PC-3 (cell line): Measurements from ENCODE around the gene CLEC14A. TPM values are rescaled to one million over a fixed set of nuclear protein-coding genes. Genes with fewer than 3 reads are reported as not detected.

Source experiments
- ATAC-seq: fragments of 200-7000 bp; cut with Tn5 transposase; 2 replicates; pipeline ENCODE4 v1.9.1; 2020; ENCODE audit warnings: mild to moderate bottlenecking, moderate library complexity
- Bru-seq: library from RNA; stranded (reverse); fragments of 400-500 nt; gene quantifications from one replicate; lab custom pipeline; 2021; lab: Mats Ljungman, UMichigan
- BruChase-seq, 2 experiments: library from RNA; stranded (reverse); fragments of 400-500 nt; gene quantifications; one replicate each; lab custom pipeline; 2021; lab: Mats Ljungman, UMichigan
- BruUV-seq: library from RNA; stranded (reverse); fragments of 400-500 nt; replicated peaks from 2 replicates; lab custom pipeline; 2021; lab: Mats Ljungman, UMichigan
- CTCF ChIA-PET: fragments of 300-600 bp; sonication (Branson Sonifier 250); formaldehyde crosslinking; loops from one replicate; lab custom pipeline; 2022; ENCODE audit warnings: antibody characterized with exemption; lab: Charles Lee
- POLR2A ChIA-PET: fragments of 300-600 bp; sonication (Branson Sonifier 250); formaldehyde crosslinking; loops from one replicate; lab custom pipeline; 2022; ENCODE audit warnings: antibody characterized with exemption; ENCODE audit not compliant: unreplicated experiment; lab: Charles Lee
- DNase-seq: peaks from one replicate; pipeline ENCODE4 v3.0.0-alpha.2; 2015
- H2AFZ ChIP-seq: fragments of 300-600 bp; sonication (generic); 2 replicates; pipeline ENCODE4 v1.6.0; 2016; ENCODE audit warnings: antibody characterized with exemption, low read length
- H3F3A ChIP-seq: fragments of 300-600 bp; sonication (generic); one replicate; pipeline ENCODE4 v1.6.0; 2017; ENCODE audit warnings: antibody characterized with exemption, low read length, control low read depth, mild to moderate bottlenecking; ENCODE audit not compliant: unreplicated experiment
- H3K27ac ChIP-seq: fragments of 300-600 bp; sonication (generic); 2 replicates; pipeline ENCODE4 v1.5.1; 2016; ENCODE audit warnings: mild to moderate bottlenecking, low read length
- H3K27me3 ChIP-seq: fragments of 300-600 bp; sonication (generic); 2 replicates; pipeline ENCODE4 v1.6.1; 2016; ENCODE audit warnings: low read length, mixed read lengths
- H3K36me3 ChIP-seq: fragments of 300-600 bp; sonication (generic); 2 replicates; pipeline ENCODE4 v1.6.1; 2016; ENCODE audit warnings: low read depth, mixed run types, low read length, mixed read lengths
- H3K4me1 ChIP-seq: fragments of 300-600 bp; sonication (generic); 2 replicates; pipeline ENCODE4 v1.5.1; 2016; ENCODE audit warnings: low read length; ENCODE audit not compliant: insufficient read depth
- H3K4me2 ChIP-seq: fragments of 300-600 bp; sonication (generic); 2 replicates; pipeline ENCODE4 v1.6.0; 2016; ENCODE audit warnings: low read length
- H3K4me3 ChIP-seq: fragments of 300-600 bp; sonication (generic); 2 replicates; pipeline ENCODE4 v1.5.1; 2016; ENCODE audit warnings: mild to moderate bottlenecking, low read length, mixed read lengths
- H3K79me2 ChIP-seq: fragments of 300-600 bp; sonication (generic); 2 replicates; pipeline ENCODE4 v1.6.1; 2017; ENCODE audit warnings: low read length, mixed read lengths
- H3K9ac ChIP-seq: fragments of 300-600 bp; sonication (generic); 2 replicates; pipeline ENCODE4 v1.6.0; 2016; ENCODE audit warnings: mild to moderate bottlenecking, low read length
- H3K9me2 ChIP-seq: fragments of 300-600 bp; sonication (generic); replicated peaks from 2 replicates; pipeline ENCODE4 v1.6.1; 2016; ENCODE audit warnings: mixed run types, low read length, mixed read lengths
- H3K9me3 ChIP-seq: fragments of 300-600 bp; sonication (generic); 2 replicates; pipeline ENCODE4 v1.6.1; 2016; ENCODE audit warnings: low read length, mixed read lengths
- H4K20me1 ChIP-seq: fragments of 300-600 bp; sonication (generic); 2 replicates; pipeline ENCODE4 v1.6.1; 2016; ENCODE audit warnings: low read length, mixed read lengths
- CTCF ChIP-seq: fragments of 300-600 bp; sonication (generic); conservative IDR thresholded peaks from 2 replicates; pipeline ENCODE4 v1.5.1; 2017; ENCODE audit warnings: antibody characterized with exemption, low read depth, mild to moderate bottlenecking, low read length
- EZH2 ChIP-seq: fragments of 300-600 bp; sonication (generic); IDR thresholded peaks from one replicate; pipeline ENCODE4 v1.6.1; 2017; ENCODE audit warnings: antibody characterized with exemption, mild to moderate bottlenecking, low read length; ENCODE audit not compliant: unreplicated experiment
- EZH2phosphoT487 ChIP-seq: fragments of 300-600 bp; sonication (generic); IDR thresholded peaks from 2 replicates; pipeline ENCODE4 v1.6.1; 2018; ENCODE audit warnings: mild to moderate bottlenecking, antibody characterized with exemption, low read length, borderline replicate concordance
- intact Hi-C: fragments of 100-400 bp; cut with micrococcal nuclease; formaldehyde crosslinking; loops from 2 replicates; pipeline ENCODE4 v1.9.0; 2023
- long read RNA-seq: library from polyadenylated mRNA; unstranded; transcript quantifications from one replicate; pipeline ENCODE4 v2.0.0, GENCODE V29; 2021; ENCODE audit not compliant: unreplicated experiment
- total RNA-seq: library from RNA; depleted of rRNA; stranded (reverse); fragments of >200 nt; gene quantifications from 2 replicates; pipeline ENCODE4 v1.2.3, GENCODE V29; 2014; rRNA removed

Gene CLEC14A
- not detected in 2 replicates for total RNA-seq
- not detected for Bru-seq, nascent RNA
- not detected for BruChase-seq, experiment 1, labeled RNA remaining after a 6-hour chase
- BruChase-seq, experiment 2, labeled RNA remaining after a 2-hour chase, result not detected
- long read RNA-seq, result 0 reads

- Histone ChIP-seq H3F3A (no peaks in the 10 kb centered on the region), H3K9me2 (no peaks in the 10 kb centered on the region), H3K79me2 (no peaks in the 10 kb centered on the region), H4K20me1 (no peaks in the 10 kb centered on the region), H3K4me1 (no peaks in the 10 kb centered on the region), H3K9ac (no peak within 1 kb of the TSS), H3K27ac (no peak within 1 kb of the TSS), H3K4me3 (no peak within 1 kb of the TSS), H3K9me3 (no peaks in the 10 kb centered on the region), H3K36me3 (no peaks in the 10 kb centered on the region), H3K4me2 (no peak within 1 kb of the TSS), H2AFZ (no peak within 1 kb of the TSS), H3K27me3 (no peaks in the 10 kb centered on the region)
- ChIA-PET POLR2A (no interaction called here), CTCF (no interaction called here)
- intact Hi-C loops, result no loop called here
- no peak for DNase-seq
- no peak for TF ChIP-seq EZH2
- no peak for TF ChIP-seq EZH2phosphoT487
- no peak for TF ChIP-seq CTCF
- no peak for ATAC-seq
- BruUV-seq, result no TSS peak
Measured at GRCh38 chr14:38255673-38256532, at the start of gene CLEC14A. Gene CLEC14A (minus strand): TSS chr14:38256093. CDS start chr14:38256022, 71 bp downstream.

DNA sequence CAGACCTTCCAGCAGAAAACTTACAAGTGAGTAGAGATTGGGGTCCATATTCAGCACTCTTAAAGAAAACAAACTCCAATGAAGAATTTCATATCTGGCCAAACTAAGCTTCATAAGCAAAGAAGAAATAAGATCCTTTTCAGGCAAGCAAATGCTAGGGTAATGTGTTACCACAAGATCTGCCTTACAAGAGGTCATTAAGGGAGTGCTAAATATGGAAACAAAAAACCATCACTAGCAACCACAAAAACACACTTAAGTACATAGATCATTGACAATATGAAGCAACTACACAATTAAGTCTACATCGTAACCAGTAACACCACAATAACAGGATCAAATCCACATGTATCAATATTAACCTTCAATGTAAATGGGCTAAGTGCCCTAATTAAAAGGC is 47.1 kb upstream of the CLEC14A start:
- Histone ChIP-seq H3K9ac (no peak overlapping the region), H4K20me1 (no peaks in the 10 kb centered on the region), H3K79me2 (no peaks in the 10 kb centered on the region), H3F3A (no peaks in the 10 kb centered on the region), H3K4me3 (no peak overlapping the region), H3K4me2 (no peak overlapping the region), H3K27me3 (no peaks in the 10 kb centered on the region), H3K27ac (no peak overlapping the region), H3K9me3 (no peaks in the 10 kb centered on the region), H3K9me2 (no peaks in the 10 kb centered on the region), H3K36me3 (no peaks in the 10 kb centered on the region), H2AFZ (no peak overlapping the region), H3K4me1 (no peaks in the 10 kb centered on the region)
- BruUV-seq, result no TSS peak
- POLR2A ChIA-PET, result no interaction called here
- TF ChIP-seq CTCF (no peak), EZH2phosphoT487 (no peak), EZH2 (no peak)
- no peak for DNase-seq
- intact Hi-C loops, result no loop called here
- CTCF ChIA-PET, result no interaction called here
- ATAC-seq, result no peak

- intact Hi-C loops, result no loop called here
- no peak for ATAC-seq
Measured at GRCh38 chr14:38302034-38302433, 46.1 kb upstream of the CLEC14A start.

More at GRCh38 chr14:38302034-38302433, 46.1 kb upstream of the CLEC14A start:
- Histone ChIP-seq H2AFZ (no peak overlapping the region), H3K36me3 (no peaks in the 10 kb centered on the region), H3K4me2 (no peak overlapping the region), H3K27me3 (no peaks in the 10 kb centered on the region), H3K9me2 (no peaks in the 10 kb centered on the region), H3F3A (no peaks in the 10 kb centered on the region), H3K9me3 (no peaks in the 10 kb centered on the region), H3K4me1 (no peaks in the 10 kb centered on the region), H3K4me3 (no peak overlapping the region), H4K20me1 (no peaks in the 10 kb centered on the region), H3K9ac (no peak overlapping the region), H3K79me2 (no peaks in the 10 kb centered on the region), H3K27ac (no peak overlapping the region)
- CTCF ChIA-PET, result no interaction called here
- POLR2A ChIA-PET, result no interaction called here
- TF ChIP-seq EZH2phosphoT487, result no peak
- DNase-seq, result no peak
- BruUV-seq, result no TSS peak
